WTC11 (cell line): ENCODE measurements around the gene KRAS. TPM values are rescaled to one million over a fixed set of nuclear protein-coding genes. Genes with fewer than 3 reads are reported as not detected.
A peak's percentile ranks its signal among the peaks of the same experiment; 100 is the strongest.

Source experiments
- ATAC-seq: fragments of 200-7000 bp; cut with Tn5 transposase; 2 replicates; pipeline ENCODE4 v1.10.0; 2021; ENCODE audit warnings: mild to moderate bottlenecking, moderate library complexity
- CTCF ChIA-PET: fragments of 300-600 bp; sonication (Branson Sonifier 250); formaldehyde crosslinking; loops from one replicate; lab custom pipeline; 2021; ENCODE audit warnings: antibody characterized with exemption; lab: Charles Lee
- POLR2A ChIA-PET: fragments of 350-600 bp; sonication (Branson Sonifier 250); formaldehyde crosslinking; loops from one replicate; lab custom pipeline; 2021; ENCODE audit warnings: antibody characterized with exemption; lab: Charles Lee
- DNase-seq: peaks from one replicate; pipeline ENCODE4 v3.0.0; 2021; ENCODE audit warnings: low spot score
- H3K27ac Mint-ChIP-seq: 2 replicates; pipeline ENCODE4 v1.8.0; 2021; ENCODE audit warnings: mixed read lengths
- H3K27me3 Mint-ChIP-seq: 2 replicates; pipeline ENCODE4 v1.8.0; 2021; ENCODE audit warnings: low read depth, mild to moderate bottlenecking, moderate library complexity, mixed read lengths
- H3K36me3 Mint-ChIP-seq: 2 replicates; pipeline ENCODE4 v1.8.0; 2021; ENCODE audit warnings: mixed read lengths
- H3K4me1 Mint-ChIP-seq: 2 replicates; pipeline ENCODE4 v1.8.0; 2022; ENCODE audit warnings: mixed read lengths
- H3K4me3 Mint-ChIP-seq: 2 replicates; pipeline ENCODE4 v1.8.0; 2021; ENCODE audit warnings: mild to moderate bottlenecking, moderate library complexity, mixed read lengths
- H3K9me3 Mint-ChIP-seq: 2 replicates; pipeline ENCODE4 v1.8.0; 2021; ENCODE audit warnings: mixed read lengths
- ATF1 ChIP-seq: sonication (generic); formaldehyde crosslinking; IDR thresholded peaks from 2 replicates; pipeline ENCODE4 v1.8.1; 2023; ENCODE audit warnings: mild to moderate bottlenecking, moderate library complexity, missing genetic modification reagents
- E2F4 ChIP-seq: sonication (generic); formaldehyde crosslinking; IDR thresholded peaks from 2 replicates; pipeline ENCODE4 v1.8.1; 2022; ENCODE audit warnings: low read depth, mild to moderate bottlenecking, moderate library complexity, missing genetic modification reagents, borderline replicate concordance
- FOXP4 ChIP-seq: sonication (generic); formaldehyde crosslinking; IDR thresholded peaks from 2 replicates; pipeline ENCODE4 v1.8.0; 2022; ENCODE audit warnings: mild to moderate bottlenecking, missing genetic modification reagents
- HMGA2 ChIP-seq: fragments of 250-450 bp; sonication (Bioruptor Pico); IDR thresholded peaks from 2 replicates; pipeline ENCODE4 v1.4.0; 2021; ENCODE audit warnings: mild to moderate bottlenecking, moderate library complexity
- IRF2 ChIP-seq: sonication (generic); formaldehyde crosslinking; IDR thresholded peaks from 2 replicates; pipeline ENCODE4 v1.8.0; 2022; ENCODE audit warnings: low read depth, missing genetic modification reagents, borderline replicate concordance
- KAT7 ChIP-seq: sonication (generic); formaldehyde crosslinking; IDR thresholded peaks from 2 replicates; pipeline ENCODE4 v1.8.1; 2023; ENCODE audit warnings: missing genetic modification reagents, mild to moderate bottlenecking, borderline replicate concordance
- MAX ChIP-seq: sonication (generic); formaldehyde crosslinking; IDR thresholded peaks from 2 replicates; pipeline ENCODE4 v1.8.0; 2022; ENCODE audit warnings: mild to moderate bottlenecking, missing genetic modification reagents
- NR2C2 ChIP-seq: sonication (generic); formaldehyde crosslinking; IDR thresholded peaks from 2 replicates; pipeline ENCODE4 v1.8.0; 2022; ENCODE audit warnings: mild to moderate bottlenecking, missing genetic modification reagents
- PRDM15 ChIP-seq: sonication (generic); formaldehyde crosslinking; IDR thresholded peaks from 2 replicates; pipeline ENCODE4 v1.8.0; 2022; ENCODE audit warnings: missing genetic modification reagents
- PRRX2 ChIP-seq: fragments of 250-450 bp; sonication (Bioruptor Pico); IDR thresholded peaks from 2 replicates; pipeline ENCODE4 v1.8.0; 2021; ENCODE audit warnings: mild to moderate bottlenecking
- RORB ChIP-seq: fragments of 250-450 bp; sonication (Bioruptor Pico); IDR thresholded peaks from 2 replicates; pipeline ENCODE4 v1.9.0; 2021; ENCODE audit warnings: mild to moderate bottlenecking
- STAT6 ChIP-seq: sonication (generic); formaldehyde crosslinking; conservative IDR thresholded peaks from 2 replicates; pipeline ENCODE4 v1.8.1; 2023; ENCODE audit warnings: mild to moderate bottlenecking, low read depth, missing genetic modification reagents, moderate library complexity
- TEAD1 ChIP-seq: sonication (generic); formaldehyde crosslinking; IDR thresholded peaks from 2 replicates; pipeline ENCODE4 v1.8.0; 2022; ENCODE audit warnings: mild to moderate bottlenecking, missing genetic modification reagents
- ZBTB21 ChIP-seq: sonication (generic); formaldehyde crosslinking; IDR thresholded peaks from 2 replicates; pipeline ENCODE4 v1.8.1; 2023; ENCODE audit warnings: mild to moderate bottlenecking, missing genetic modification reagents, borderline replicate concordance
- ZNF425 ChIP-seq: fragments of 250-450 bp; sonication (Bioruptor Pico); conservative IDR thresholded peaks from 2 replicates; pipeline ENCODE4 v1.9.0; 2021; ENCODE audit warnings: mild to moderate bottlenecking
- total RNA-seq: library from RNA; stranded (reverse); gene quantifications from 3 replicates; pipeline ENCODE4 v1.2.3, GENCODE V29; 2021

KRAS gene
- total RNA-seq, 1 experiment from 2014 or later: 66.2 TPM

GRCh38 chr12:25207411-25207810 is 43.3 kb downstream of the KRAS start (continued):
- TF ChIP-seq STAT6: no peak

GRCh38 chr12:25202137-25202536 is 48.6 kb downstream of the KRAS start:
- H3K4me1 Mint-ChIP-seq: no peaks in the 10 kb centered on the region
- no peak overlapping the region for H3K4me3 Mint-ChIP-seq
- peaks cover 3% of the 10 kb centered on the region; the same call in 1 of the 2 replicates for H3K36me3 Mint-ChIP-seq
- ATAC-seq (peak; percentile 28; the same call in 1 of the 2 replicates), DNase-seq (no peak)
- POLR2A ChIA-PET: no interaction called here
- H3K27me3 Mint-ChIP-seq: no peaks in the 10 kb centered on the region
- no peak for TF ChIP-seq TEAD1 (CRISPR knock-in tag)
- no peak for TF ChIP-seq E2F4
- TF ChIP-seq PRRX2 (CRISPR knock-in tag): no peak
- TF ChIP-seq ZNF425 (CRISPR knock-in tag): no peak
- TF ChIP-seq KAT7 (CRISPR knock-in tag): no peak
- no peak for TF ChIP-seq ATF1 (CRISPR knock-in tag)
- TF ChIP-seq PRDM15 (CRISPR knock-in tag): no peak
- no peak for TF ChIP-seq HMGA2 (CRISPR knock-in tag)
- no peak for TF ChIP-seq FOXP4 (CRISPR knock-in tag)
- TF ChIP-seq IRF2 (CRISPR knock-in tag): no peak
- no peak for TF ChIP-seq ZBTB21 (CRISPR knock-in tag)
- TF ChIP-seq RORB (CRISPR knock-in tag): no peak
- no peak for TF ChIP-seq MAX (CRISPR knock-in tag)
- TF ChIP-seq STAT6: no peak
- no peak for TF ChIP-seq NR2C2 (CRISPR knock-in tag)
- CTCF ChIA-PET: no interaction called here
- H3K9me3 Mint-ChIP-seq: no peaks in the 10 kb centered on the region
- H3K27ac Mint-ChIP-seq: no peak overlapping the region
